MCF 10A (cell line): Measurements from ENCODE around the gene FAM83E. TPM values are rescaled to one million over a fixed set of nuclear protein-coding genes. Genes with fewer than 3 reads are reported as not detected.
A peak's percentile ranks its signal among the peaks of the same experiment; 100 is the strongest.

Experiments
- BruUV-seq: library from RNA; stranded (reverse); fragments of 400-500 nt; replicated peaks from 2 replicates; lab custom pipeline; 2021; lab: Mats Ljungman, UMichigan
- CTCF ChIA-PET: fragments of 300-600 bp; sonication (Branson Sonifier 250); formaldehyde crosslinking; extraction: SDS; loops from one replicate; lab custom pipeline; 2021; ENCODE audit warnings: antibody characterized with exemption, inconsistent platforms; lab: Yijun Ruan, JAX
- POLR2A ChIA-PET: fragments of 300-600, 350-650 bp; sonication (Branson Sonifier 250); formaldehyde crosslinking; extraction: SDS; loops from one replicate; lab custom pipeline; 2020; ENCODE audit warnings: antibody characterized with exemption, inconsistent platforms; lab: Yijun Ruan, JAX
- DNase-seq: peaks from one replicate; pipeline ENCODE4 v3.0.0-alpha.2; 2018; ENCODE audit not compliant: unreplicated experiment
- H3K27ac Mint-ChIP-seq: one replicate; pipeline ENCODE4 v1.8.0; 2022; ENCODE audit warnings: mild to moderate bottlenecking, low read depth, mixed read lengths; ENCODE audit not compliant: unreplicated experiment
- H3K27me3 Mint-ChIP-seq: one replicate; pipeline ENCODE4 v1.8.0; 2022; ENCODE audit warnings: mixed read lengths; ENCODE audit not compliant: insufficient read depth, unreplicated experiment
- H3K36me3 Mint-ChIP-seq: one replicate; pipeline ENCODE4 v1.8.0; 2022; ENCODE audit warnings: mild to moderate bottlenecking, moderate library complexity, mixed read lengths; ENCODE audit not compliant: insufficient read depth, unreplicated experiment
- H3K4me1 Mint-ChIP-seq: one replicate; pipeline ENCODE4 v1.8.0; 2022; ENCODE audit warnings: mixed read lengths; ENCODE audit not compliant: insufficient read depth, unreplicated experiment
- H3K4me3 Mint-ChIP-seq: one replicate; pipeline ENCODE4 v1.8.0; 2022; ENCODE audit warnings: mild to moderate bottlenecking, moderate library complexity, mixed read lengths; ENCODE audit not compliant: unreplicated experiment
- H3K9me3 Mint-ChIP-seq: one replicate; pipeline ENCODE4 v1.8.0; 2022; ENCODE audit warnings: mixed read lengths; ENCODE audit not compliant: unreplicated experiment
- CTCF ChIP-seq: fragments of 200-600 bp; IDR thresholded peaks from one replicate; pipeline ENCODE4 v1.8.0; 2022; ENCODE audit warnings: antibody characterized with exemption, mild to moderate bottlenecking; ENCODE audit not compliant: unreplicated experiment
- intact Hi-C: fragments of 100-400 bp; cut with micrococcal nuclease; formaldehyde crosslinking; loops from 2 replicates; pipeline ENCODE4 v1.14.1; 2022
- total RNA-seq: library from RNA; stranded (reverse); gene quantifications from 2 replicates; pipeline ENCODE4 v1.2.3, GENCODE V29; 2022

Gene FAM83E
- total RNA-seq, 1 experiment from 2014 or later, result 0.89 TPM

DNA sequence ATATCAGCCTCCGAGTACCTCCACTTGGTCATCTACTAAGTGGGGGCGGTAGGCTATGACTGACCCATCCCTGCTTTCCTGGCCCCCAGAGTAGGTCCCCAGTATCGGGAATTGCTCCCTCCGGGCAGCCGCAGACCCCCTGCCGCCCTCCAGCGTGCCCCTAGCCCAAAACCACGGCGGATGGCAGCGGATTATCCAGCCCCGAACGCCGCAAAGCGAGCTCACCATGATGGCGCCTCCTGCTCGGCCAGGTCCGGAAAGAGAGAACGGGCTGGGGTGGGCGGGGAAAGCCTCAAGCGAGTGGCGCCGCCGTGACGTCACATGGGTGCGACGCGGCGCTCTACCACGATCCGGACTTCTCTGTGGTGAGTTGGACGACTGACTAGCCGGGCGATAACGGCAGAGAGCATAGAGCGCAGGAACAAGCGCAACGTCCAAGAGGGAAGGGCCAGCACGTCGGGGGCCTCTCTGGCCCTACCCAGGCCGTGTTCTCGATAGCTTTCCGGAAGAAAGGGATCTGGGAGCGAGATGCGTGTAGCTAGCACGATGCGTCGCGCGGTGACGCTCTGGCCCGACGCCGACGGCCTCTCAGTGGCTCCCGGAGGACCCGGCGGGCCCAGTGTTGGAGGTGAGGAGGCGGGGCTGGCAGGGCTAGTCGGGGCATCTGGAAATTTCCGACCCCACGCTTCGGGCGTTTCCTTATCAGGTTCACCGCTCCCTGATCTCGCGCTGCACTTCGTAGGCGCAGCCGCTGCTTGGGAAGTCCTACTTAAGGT is 4.2 kb upstream of the FAM83E start, which contains the start of the genes RPL18 and SPHK2:
RPL18 (minus strand) TSS at position 263 of the 776 bp plus-strand sequence; CDS start at position 228, 35 bp downstream.
SPHK2 (plus strand) TSS at position 591 of the 776 bp plus-strand sequence. CDS start 1,009 bp downstream, outside the sequence.
- Mint-ChIP-seq H3K4me1 (peaks cover 52% of the 10 kb centered on the region), H3K27me3 (no peaks in the 10 kb centered on the region), H3K9me3 (no peaks in the 10 kb centered on the region), H3K27ac (peak within 1 kb of the TSS; percentile 96), H3K4me3 (peak within 1 kb of the TSS; percentile 87), H3K36me3 (peaks cover 70% of the 10 kb centered on the region)
- DNase-seq, result peak; percentile 99
- POLR2A ChIA-PET, result interaction anchor here (0.6 to 7.2 kb wide), 33 partner anchors 9 to 1362 kb away, joined by 3 to 108 read pairs (median 4); partner anchors contain the start of genes CA11, CARD8, CCDC9 and DBP
- BruUV-seq, result no TSS peak
- CTCF ChIA-PET, result interaction anchor here (0.6 to 1.2 kb wide), 4 partner anchors 7 to 132 kb away, joined by 4 to 5 read pairs (median 4); no protein-coding TSS in a partner anchor
- intact Hi-C loops, result loop anchor here (2.0 kb wide), 1 partner anchor 16 kb away; no protein-coding TSS in a partner anchor
- TF ChIP-seq CTCF, result no peak

DNA sequence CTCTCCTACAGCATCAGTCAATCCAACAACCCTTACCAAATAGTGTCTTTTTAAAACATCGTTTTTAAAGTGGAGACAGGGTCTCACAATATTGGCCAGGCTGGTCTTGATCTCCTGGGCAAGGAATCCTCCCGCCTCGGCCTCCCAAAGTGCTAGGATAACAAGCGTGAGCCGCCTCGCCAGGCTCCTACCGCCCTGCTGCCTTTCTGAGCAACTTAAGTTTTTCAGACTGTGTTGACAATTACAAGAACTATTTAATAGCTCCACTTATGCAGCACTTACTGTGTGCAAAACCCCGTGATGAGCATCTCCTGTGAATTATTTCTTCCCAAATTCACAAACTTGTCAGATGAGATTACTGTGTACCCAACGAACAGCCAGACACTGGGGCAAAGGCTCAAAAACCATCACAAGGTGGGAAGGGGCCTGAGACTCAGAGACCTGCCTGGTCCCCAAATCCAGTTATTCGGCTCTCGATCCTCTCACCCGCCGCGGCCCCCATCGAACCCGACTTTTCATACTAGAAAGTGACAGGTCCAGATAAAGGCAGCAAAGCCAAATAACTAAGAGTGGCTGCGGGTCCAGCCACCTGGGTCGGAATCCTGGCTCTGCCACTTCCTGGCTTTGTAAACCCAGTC is 3.5 kb upstream of the FAM83E start:
- TSS peak; percentile 79 for BruUV-seq
- CTCF ChIA-PET, result interaction anchor here (0.6 to 1.2 kb wide), 3 partner anchors 8 to 131 kb away, joined by 4 to 5 read pairs (median 4); no protein-coding TSS in a partner anchor
- Mint-ChIP-seq H3K4me1 (peaks cover 52% of the 10 kb centered on the region), H3K4me3 (peak overlapping the region; percentile 87), H3K36me3 (peaks cover 70% of the 10 kb centered on the region), H3K9me3 (no peaks in the 10 kb centered on the region), H3K27me3 (no peaks in the 10 kb centered on the region), H3K27ac (peak overlapping the region; percentile 96)
- POLR2A ChIA-PET, result interaction anchor here (0.7 to 7.2 kb wide), 22 partner anchors 10 to 1362 kb away, joined by 3 to 108 read pairs (median 5); partner anchors contain the start of genes CA11, CARD8, CCDC9 and DBP
- TF ChIP-seq CTCF, result no peak
- intact Hi-C loops, result loop anchor here (2.0 kb wide), 1 partner anchor 16 kb away; no protein-coding TSS in a partner anchor
- DNase-seq, result no peak

GRCh38 chr19:48617146-48617937 is 2.5 kb upstream of the FAM83E start:
- H3K9me3 Mint-ChIP-seq, result no peaks in the 10 kb centered on the region
- ChIA-PET CTCF (interaction anchor here (0.6 to 1.5 kb wide), 7 partner anchors 11 to 761 kb away, joined by 3 to 6 read pairs (median 4); no protein-coding TSS in a partner anchor), POLR2A (interaction anchor here (0.6 to 7.2 kb wide), 10 partner anchors 9 to 376 kb away, joined by 3 to 108 read pairs (median 6); partner anchors contain the start of genes CA11, DBP, GYS1 and PPP1R15A)
- peak; percentile 34 for DNase-seq
- H3K27ac Mint-ChIP-seq, result peak overlapping the region; percentile 96
- H3K4me3 Mint-ChIP-seq, result peak overlapping the region; percentile 87
- no peak for TF ChIP-seq CTCF
- H3K4me1 Mint-ChIP-seq, result peaks cover 46% of the 10 kb centered on the region
- intact Hi-C loops, result no loop called here
- peaks cover 70% of the 10 kb centered on the region for H3K36me3 Mint-ChIP-seq
- no peaks in the 10 kb centered on the region for H3K27me3 Mint-ChIP-seq
- no TSS peak for BruUV-seq
